Adrenal gland (tissue), 5 donors: ENCODE results near the gene AOX1.
A peak's percentile ranks its signal among the peaks of the same experiment; 100 is the strongest.

Experiments
- POLR2A ChIP-seq, 2 donors: fragments of 450-650 bp; IDR thresholded peaks; one replicate each; pipeline ENCODE4 v1.6.1; 2017; ENCODE audit warnings: antibody characterized with exemption in 2 of 2, mild to moderate bottlenecking in 2 of 2, moderate library complexity in 1 of 2
- TF ChIP-seq, protein P1 (sequence below), 6 experiments: fragments of 450-650 bp in 4 of 6; fragments of 200-600 bp in 2 of 6; sonication (generic) in 1 of 6; IDR thresholded peaks; 1 replicate in 5 of 6; 2 replicates in 1 of 6; pipeline versions ENCODE4 v1.5.1 to v1.8.0; 2016 to 2021; ENCODE audit warnings: antibody characterized with exemption in 6 of 6, mild to moderate bottlenecking in 2 of 6, moderate library complexity in 1 of 6
- donor health status: DM: no; HTN: no; CAD: no.

DNA sequence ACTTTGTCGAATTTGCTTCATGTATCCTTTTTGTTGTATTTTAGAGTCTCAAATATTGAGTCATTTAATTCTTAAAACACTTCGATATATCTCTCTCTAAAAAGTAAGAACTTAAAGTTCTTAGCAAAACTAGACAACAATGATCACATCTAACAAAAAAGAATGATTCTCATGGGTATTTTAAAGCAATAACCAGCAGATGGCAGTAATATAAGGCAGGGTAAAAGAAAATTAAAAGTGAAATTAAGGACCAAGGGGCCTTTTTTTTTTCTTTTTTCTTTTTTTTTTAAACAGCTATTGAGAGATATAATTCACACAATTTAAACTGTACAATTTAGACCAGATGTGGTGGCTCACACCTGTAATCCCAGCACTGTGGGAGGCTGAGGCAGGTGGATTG is 9.9 kb upstream of the AOX1 start:
- TF ChIP-seq, protein P1, sequence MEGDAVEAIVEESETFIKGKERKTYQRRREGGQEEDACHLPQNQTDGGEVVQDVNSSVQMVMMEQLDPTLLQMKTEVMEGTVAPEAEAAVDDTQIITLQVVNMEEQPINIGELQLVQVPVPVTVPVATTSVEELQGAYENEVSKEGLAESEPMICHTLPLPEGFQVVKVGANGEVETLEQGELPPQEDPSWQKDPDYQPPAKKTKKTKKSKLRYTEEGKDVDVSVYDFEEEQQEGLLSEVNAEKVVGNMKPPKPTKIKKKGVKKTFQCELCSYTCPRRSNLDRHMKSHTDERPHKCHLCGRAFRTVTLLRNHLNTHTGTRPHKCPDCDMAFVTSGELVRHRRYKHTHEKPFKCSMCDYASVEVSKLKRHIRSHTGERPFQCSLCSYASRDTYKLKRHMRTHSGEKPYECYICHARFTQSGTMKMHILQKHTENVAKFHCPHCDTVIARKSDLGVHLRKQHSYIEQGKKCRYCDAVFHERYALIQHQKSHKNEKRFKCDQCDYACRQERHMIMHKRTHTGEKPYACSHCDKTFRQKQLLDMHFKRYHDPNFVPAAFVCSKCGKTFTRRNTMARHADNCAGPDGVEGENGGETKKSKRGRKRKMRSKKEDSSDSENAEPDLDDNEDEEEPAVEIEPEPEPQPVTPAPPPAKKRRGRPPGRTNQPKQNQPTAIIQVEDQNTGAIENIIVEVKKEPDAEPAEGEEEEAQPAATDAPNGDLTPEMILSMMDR (IDR thresholded peaks at IDR 0.05) = peak; percentile 13 to 54 (median 44)
- TF ChIP-seq POLR2A (IDR thresholded peaks at IDR 0.05) = no peak
